ENCODE measurements around the gene CERKL.

DNA sequence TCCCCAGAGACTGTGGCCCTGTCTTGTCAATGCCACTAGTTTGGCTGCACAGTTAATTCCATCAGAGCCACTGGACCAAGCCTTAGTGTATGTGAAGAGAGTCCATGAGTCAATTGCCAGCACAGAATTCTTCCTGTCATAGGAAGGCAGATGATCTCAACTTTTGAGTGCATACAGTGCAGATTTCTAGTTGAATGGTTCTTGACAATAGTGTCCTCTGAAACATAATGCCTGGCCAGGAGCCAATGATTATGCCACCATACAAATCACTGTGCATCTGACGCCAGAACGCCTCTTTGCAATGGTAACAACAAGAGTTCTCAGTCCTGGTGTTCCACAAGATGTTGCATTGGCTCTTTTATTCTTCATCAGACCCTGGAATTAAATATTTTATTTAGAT is 16.3 kb upstream of the CERKL start:
- TF ChIP-seq CTCF (IDR thresholded peaks at IDR 0.05): no peak
- TF ChIP-seq POLR2A (IDR thresholded peaks at IDR 0.05): no peak
